Right lobe of liver (tissue), 6 donors: ENCODE data around the gene TYSND1. TPM values are rescaled to one million over a fixed set of nuclear protein-coding genes. Genes with fewer than 3 reads are reported as not detected.

ENCODE experiments used
- ATAC-seq, 4 donors: fragments of 200-7000 bp; cut with Tn5 transposase; one replicate each; pipeline ENCODE4 v1.9.1; 2020; ENCODE audit warnings: mild to moderate bottlenecking in 4 of 4, moderate library complexity in 4 of 4
- DNase-seq, 3 donors: peaks; one replicate each; pipeline ENCODE4 v3.0.0-alpha.2; 2020
- H3K27ac ChIP-seq, 3 donors: fragments of 200-600 bp; one replicate each; pipeline ENCODE4 v1.8.0; 2022
- H3K27me3 ChIP-seq, 2 donors: fragments of 200-600 bp; one replicate each; pipeline ENCODE4 v1.8.0; 2022
- H3K36me3 ChIP-seq, 4 donors: fragments of 200-600 bp; sonication (generic) in 1 of 4; one replicate each; pipeline versions ENCODE4 v1.5.1 to v1.8.0; 2017 to 2022; ENCODE audit warnings: control low read depth in 1 of 4
- H3K4me1 ChIP-seq, 4 donors: fragments of 200-600 bp; sonication (generic) in 1 of 4; one replicate each; pipeline versions ENCODE4 v1.5.1 to v1.8.0; 2017 to 2022; ENCODE audit warnings: control low read depth in 1 of 4
- H3K4me3 ChIP-seq, 3 donors: fragments of 200-600 bp; one replicate each; pipeline ENCODE4 v1.8.0; 2022
- H3K9me3 ChIP-seq, 4 donors: fragments of 200-600 bp; sonication (generic) in 1 of 4; one replicate each; pipeline versions ENCODE4 v1.5.1 to v1.8.0; 2017 to 2022; ENCODE audit warnings: control low read depth in 1 of 4
- POLR2A ChIP-seq: fragments of 450-650 bp; IDR thresholded peaks from one replicate; pipeline ENCODE4 v1.6.1; 2017; ENCODE audit warnings: antibody characterized with exemption, mild to moderate bottlenecking
- WGBS: methylation state at CpG from one replicate; pipeline ENCODE4 v1.1.6; 2018; ENCODE audit warnings: low coverage, low lambda C conversion rate; ENCODE audit not compliant: insufficient coverage; ENCODE audit errors: missing lambda C conversion rate; 5-methylcytosine and 5-hydroxymethylcytosine counted together
- intact Hi-C, 2 donors: fragments of 100-400 bp; cut with DNase I; formaldehyde crosslinking; loops; one replicate each; pipeline versions ENCODE4 v1.11.2 to v1.14.1; 2022
- total RNA-seq, 6 experiments: library from RNA; depleted of rRNA in 2 of 6; stranded (reverse); fragments of >200 nt in 2 of 6; fragmentation: NEBNext Ultra II Directional in 3 of 6; extraction: Animal tissue kit (Norgen Biotek cat#: 25700) in 3 of 6; gene quantifications; one replicate each; pipeline versions ENCODE4 v1.1.0 to v1.2.4, GENCODE V29; 2016 to 2023
- TF ChIP-seq, protein P1 (sequence below), 4 donors: fragments of 200-600 bp in 3 of 4; fragments of 450-650 bp in 1 of 4; IDR thresholded peaks; one replicate each; pipeline versions ENCODE4 v1.5.1 to v1.8.0; 2016 to 2022; ENCODE audit warnings: antibody characterized with exemption in 4 of 4, mild to moderate bottlenecking in 2 of 4
- donor health status: DM: no; HTN: yes; CAD: no.
- donor health status: DM: no; HTN: no; CAD: no.
- donor health status: DM: no; HTN: no; CAD: no.
- donor health status: DM: no; HTN: yes; CAD: no.
- donor health status: DM: no; HTN: yes; CAD: no.

The TYSND1 gene
- total RNA-seq, 6 experiments from 2014 or later, result 5.3 to 11.1 (median 8.2) TPM

DNA sequence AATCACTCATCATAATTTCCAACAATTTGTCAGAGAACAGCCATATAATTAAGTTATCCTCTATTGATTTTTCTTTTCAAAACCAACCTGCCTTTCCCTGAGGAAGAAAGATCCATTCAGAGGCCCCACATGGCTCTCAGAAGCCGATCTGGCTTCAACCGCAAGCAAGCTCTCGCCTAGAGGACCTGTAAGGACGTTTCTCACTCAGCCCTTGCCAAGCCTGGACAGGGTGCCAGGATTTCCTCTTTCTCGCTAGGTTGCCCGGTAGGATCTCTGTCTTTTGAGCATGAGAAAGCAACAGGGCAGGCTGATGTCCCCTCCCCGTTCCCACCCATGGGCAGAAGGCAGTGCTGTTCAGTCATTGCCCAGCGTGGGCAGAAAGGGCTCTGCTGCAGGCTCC, 26.9 kb downstream of the TYSND1 start:
- Histone ChIP-seq H3K4me3 (no peak overlapping the region), H3K27me3 (no peaks in the 10 kb centered on the region), H3K4me1 (peaks cover 0 to 2% (median 0%) of the 10 kb centered on the region in 4 donors), H3K9me3 (no peaks in the 10 kb centered on the region), H3K27ac (no peak overlapping the region), H3K36me3 (peaks cover 0 to 63% (median 12%) of the 10 kb centered on the region in 4 donors)
- WGBS, result 72% methylated on average over 5 of the region's 8 CpGs
- intact Hi-C loops, result no loop called here
- ATAC-seq, result no peak
- DNase-seq, result no peak
- TF ChIP-seq, protein P1, sequence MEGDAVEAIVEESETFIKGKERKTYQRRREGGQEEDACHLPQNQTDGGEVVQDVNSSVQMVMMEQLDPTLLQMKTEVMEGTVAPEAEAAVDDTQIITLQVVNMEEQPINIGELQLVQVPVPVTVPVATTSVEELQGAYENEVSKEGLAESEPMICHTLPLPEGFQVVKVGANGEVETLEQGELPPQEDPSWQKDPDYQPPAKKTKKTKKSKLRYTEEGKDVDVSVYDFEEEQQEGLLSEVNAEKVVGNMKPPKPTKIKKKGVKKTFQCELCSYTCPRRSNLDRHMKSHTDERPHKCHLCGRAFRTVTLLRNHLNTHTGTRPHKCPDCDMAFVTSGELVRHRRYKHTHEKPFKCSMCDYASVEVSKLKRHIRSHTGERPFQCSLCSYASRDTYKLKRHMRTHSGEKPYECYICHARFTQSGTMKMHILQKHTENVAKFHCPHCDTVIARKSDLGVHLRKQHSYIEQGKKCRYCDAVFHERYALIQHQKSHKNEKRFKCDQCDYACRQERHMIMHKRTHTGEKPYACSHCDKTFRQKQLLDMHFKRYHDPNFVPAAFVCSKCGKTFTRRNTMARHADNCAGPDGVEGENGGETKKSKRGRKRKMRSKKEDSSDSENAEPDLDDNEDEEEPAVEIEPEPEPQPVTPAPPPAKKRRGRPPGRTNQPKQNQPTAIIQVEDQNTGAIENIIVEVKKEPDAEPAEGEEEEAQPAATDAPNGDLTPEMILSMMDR (IDR thresholded peaks at IDR 0.05), result no peak
- TF ChIP-seq POLR2A, result no peak

DNA sequence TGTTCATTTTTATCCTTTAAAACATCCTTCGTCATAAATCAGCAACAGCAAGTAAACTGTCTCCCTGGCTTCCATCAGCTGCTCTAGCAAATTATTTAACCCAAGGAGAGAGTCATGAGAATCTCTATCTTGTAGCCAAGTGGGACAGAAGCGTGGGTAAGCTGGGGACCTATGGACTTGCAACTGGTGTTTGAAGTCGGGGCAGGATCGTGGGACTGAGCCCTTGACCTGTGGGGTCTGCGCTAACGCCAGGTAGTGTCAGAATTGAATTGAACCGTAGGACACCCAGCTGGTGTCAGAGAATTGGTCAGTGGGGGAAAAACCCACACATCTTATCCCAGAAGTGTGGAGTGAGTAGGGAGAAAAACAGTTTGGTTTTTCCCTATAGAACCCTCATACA, 27.3 kb downstream of the TYSND1 start:
- intact Hi-C loops, result no loop called here
- peaks cover 0 to 67% (median 12%) of the 10 kb centered on the region in 4 donors for H3K36me3 ChIP-seq
- no peaks in the 10 kb centered on the region for H3K9me3 ChIP-seq
- H3K4me1 ChIP-seq, result peaks cover 0 to 2% (median 0%) of the 10 kb centered on the region in 4 donors
- H3K4me3 ChIP-seq, result no peak overlapping the region
- no peak for ATAC-seq
- H3K27me3 ChIP-seq, result no peaks in the 10 kb centered on the region
- TF ChIP-seq, protein P1 (IDR thresholded peaks at IDR 0.05), result no peak
- no peak for TF ChIP-seq POLR2A
- no peak for DNase-seq
- WGBS, result 92% methylated on average over 7 of the region's 7 CpGs
- no peak overlapping the region for H3K27ac ChIP-seq

DNA sequence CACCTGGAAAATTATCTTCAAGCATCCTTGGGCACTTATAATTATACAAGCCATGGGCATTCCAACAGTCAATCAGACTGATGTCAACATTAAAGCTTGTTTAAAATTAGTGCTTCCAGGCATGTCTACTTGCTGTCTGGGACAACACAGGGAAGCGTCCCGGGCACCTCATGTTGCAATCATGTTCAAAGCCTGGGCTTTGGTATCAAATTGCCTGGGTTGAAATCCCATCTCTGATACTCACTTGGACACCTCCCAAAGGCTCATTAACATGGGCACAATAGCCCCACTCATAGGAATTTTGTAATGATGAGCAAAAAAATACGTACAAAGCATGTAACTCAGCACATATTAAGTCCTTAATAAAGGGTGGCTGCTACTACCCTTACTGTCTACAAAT, 28.3 kb downstream of the TYSND1 start:
- intact Hi-C loops, result no loop called here
- Histone ChIP-seq H3K9me3 (no peaks in the 10 kb centered on the region), H3K27ac (no peak overlapping the region), H3K36me3 (peaks cover 0 to 77% (median 14%) of the 10 kb centered on the region in 4 donors), H3K4me1 (peaks cover 0 to 2% (median 0%) of the 10 kb centered on the region in 4 donors), H3K27me3 (no peaks in the 10 kb centered on the region), H3K4me3 (no peak overlapping the region)
- DNase-seq (no peak), ATAC-seq (peak in 1 of 4 donors; percentile 29)
- TF ChIP-seq, protein P1 (IDR thresholded peaks at IDR 0.05), result no peak
- no peak for TF ChIP-seq POLR2A
- 32% methylated on average over 3 of the region's 3 CpGs for WGBS

DNA sequence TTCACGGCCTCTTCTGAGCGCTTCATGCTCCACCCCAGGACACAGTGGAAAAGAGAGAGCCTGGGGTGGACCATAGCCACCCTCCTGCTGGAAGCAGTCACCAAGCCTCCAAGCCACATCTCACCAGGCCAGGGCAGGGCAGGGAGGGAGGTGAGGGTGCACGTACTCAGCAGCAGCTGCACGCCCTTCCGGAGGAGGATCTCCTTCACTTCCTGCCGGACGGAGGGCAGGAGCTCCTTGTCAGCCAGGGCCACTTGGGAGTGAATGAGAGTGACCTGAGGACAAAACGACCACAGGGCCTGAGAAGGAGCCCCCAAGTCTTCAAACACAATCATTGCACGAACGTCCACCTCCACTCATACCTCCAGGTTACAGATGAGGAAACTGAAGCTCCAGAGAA, 28.9 kb downstream of the TYSND1 start:
- ATAC-seq, result peak in 1 of 4 donors; percentile 10
- peaks cover 0 to 2% (median 0%) of the 10 kb centered on the region in 4 donors for H3K4me1 ChIP-seq
- H3K4me3 ChIP-seq, result no peak overlapping the region
- no peak overlapping the region for H3K27ac ChIP-seq
- TF ChIP-seq, protein P1 (IDR thresholded peaks at IDR 0.05), result no peak
- no peak for TF ChIP-seq POLR2A
- DNase-seq, result no peak
- no peaks in the 10 kb centered on the region for H3K27me3 ChIP-seq
- intact Hi-C loops, result no loop called here
- WGBS, result 82% methylated on average over 3 of the region's 10 CpGs
- H3K9me3 ChIP-seq, result no peaks in the 10 kb centered on the region
- H3K36me3 ChIP-seq, result peaks cover 0 to 77% (median 15%) of the 10 kb centered on the region in 4 donors
